NCI-H345 treated with DMSO at 0.1 percent for 48 hours (cell line): ENCODE data around the gene SGSM2.

ENCODE experiments used
- DNase-seq: peaks from one replicate; lab custom pipeline; 2025; ENCODE audit not compliant: unreplicated experiment; lab: John Stamatoyannopoulos, UW

Gene SGSM2

GRCh38 chr17:2335726-2336214 lies 1.5 kb upstream of the SGSM2 start:
- no peak for DNase-seq

GRCh38 chr17:2336215-2336851 lies 968 bp upstream of the SGSM2 start, which contains the start of gene TSR1:
Gene TSR1, minus strand, starts transcription at chr17:2336457. Its CDS starts 30 bp downstream, at chr17:2336427.
- peak; percentile 47 for DNase-seq

DNA sequence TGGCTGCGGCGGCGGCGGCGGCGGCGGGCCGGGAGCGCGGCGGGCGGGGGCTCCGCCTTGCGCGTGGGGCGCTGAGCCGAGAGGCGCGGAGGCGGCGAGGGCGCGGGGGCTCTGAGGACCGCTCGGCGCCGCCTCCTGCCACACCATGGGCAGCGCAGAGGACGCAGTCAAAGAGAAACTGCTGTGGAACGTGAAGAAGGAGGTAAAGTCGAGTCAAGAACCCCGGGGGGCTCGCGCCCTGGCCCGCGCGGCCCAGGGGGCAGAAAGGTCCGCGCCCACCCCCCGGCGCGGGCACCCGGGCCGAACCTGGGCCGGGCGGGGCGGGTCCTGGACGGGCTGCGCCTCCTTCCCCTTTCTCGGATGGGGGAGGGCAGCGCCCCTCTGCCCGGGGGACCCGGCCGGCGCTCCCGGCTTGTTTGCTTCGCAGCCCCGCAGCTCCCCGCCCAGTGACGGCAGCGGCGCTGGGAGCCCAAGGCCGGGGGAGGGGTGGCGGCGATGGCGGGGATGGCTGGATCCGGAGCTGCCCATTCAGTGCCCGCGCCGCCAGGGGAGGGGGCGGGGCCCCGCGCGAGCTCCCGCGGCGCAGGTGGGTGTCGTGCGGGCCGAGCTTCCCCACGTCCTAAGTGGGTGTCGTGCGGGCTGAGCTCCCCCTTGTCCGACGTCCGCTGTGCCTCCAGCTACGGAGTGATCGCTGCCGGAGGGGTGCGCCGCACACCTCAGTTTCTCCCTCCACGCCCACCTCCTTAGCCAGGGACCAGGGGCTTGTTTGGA lies 428 bp downstream of the SGSM2 start:
- no peak for DNase-seq

DNA sequence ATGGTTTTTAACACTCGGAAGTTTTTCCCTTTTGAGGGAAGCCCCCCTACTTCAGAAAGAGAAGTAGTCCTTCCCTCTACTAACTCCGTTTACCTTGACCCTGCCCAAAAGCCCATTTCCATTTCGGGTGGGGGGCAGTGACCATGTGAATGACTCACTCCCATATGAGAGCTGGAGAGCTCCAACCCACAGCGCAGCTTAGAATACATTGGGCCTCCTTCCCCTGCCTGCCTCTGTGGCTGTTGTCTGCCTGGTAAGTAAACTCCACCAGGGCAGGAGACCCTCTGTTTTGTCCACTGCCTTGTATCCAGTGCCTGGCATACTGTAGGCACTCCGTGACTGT lies 985 bp downstream of the SGSM2 start:
- no peak for DNase-seq

GRCh38 chr17:2343421-2343820 lies 6.1 kb downstream of the SGSM2 start:
- DNase-seq: no peak

GRCh38 chr17:2344528-2344927 lies 7.2 kb downstream of the SGSM2 start:
- DNase-seq: no peak

DNA sequence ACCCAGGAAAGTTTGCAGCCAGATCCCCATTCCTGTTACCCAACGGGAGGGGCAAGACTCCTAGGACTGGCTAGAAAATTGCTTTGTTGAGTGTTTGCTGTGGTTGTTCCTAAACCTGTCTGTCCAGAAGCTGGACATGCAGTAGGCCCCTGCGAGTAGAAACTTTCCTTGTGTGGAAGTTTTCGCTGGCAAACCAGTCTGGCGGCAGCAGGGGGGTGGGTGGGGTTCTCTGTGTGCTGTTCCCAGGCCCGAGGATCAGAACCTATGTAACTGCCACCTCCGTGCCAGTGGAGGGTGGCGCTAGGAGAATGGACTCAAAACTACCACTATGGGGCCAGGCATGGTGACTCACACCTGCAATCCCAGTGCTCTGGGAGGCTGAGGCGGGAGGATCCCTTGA lies 9.2 kb downstream of the SGSM2 start:
- no peak for DNase-seq

GRCh38 chr17:2347805-2348685 lies 10.7 kb downstream of the SGSM2 start:
- peak; percentile 30 for DNase-seq

- no peak for DNase-seq
Observed at GRCh38 chr17:2351269-2351668, 14.0 kb downstream of the SGSM2 start.

DNA sequence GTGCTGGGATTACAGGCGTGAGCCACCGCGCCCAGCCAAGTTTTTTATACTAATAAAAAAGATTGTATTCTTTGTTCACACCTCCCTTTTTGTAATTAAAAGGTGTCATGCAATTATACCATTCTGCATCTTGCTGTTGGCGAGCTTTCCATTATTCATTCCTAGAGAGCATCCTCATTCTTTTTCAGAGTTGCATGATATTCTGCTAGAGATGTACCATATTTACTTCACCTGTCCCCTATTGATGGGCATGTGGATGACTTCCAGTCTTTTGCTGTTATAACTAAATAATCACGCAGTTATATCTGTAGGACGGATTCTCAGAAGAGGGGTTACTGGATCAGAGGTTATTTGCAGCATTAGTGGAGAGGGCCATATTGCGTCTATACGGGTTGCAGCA lies 17.0 kb downstream of the SGSM2 start:
- no peak for DNase-seq

- DNase-seq: no peak
Observed at GRCh38 chr17:2357237-2357636, 19.9 kb downstream of the SGSM2 start.

- no peak for DNase-seq
Observed at GRCh38 chr17:2357931-2358434, 20.7 kb downstream of the SGSM2 start.

DNA sequence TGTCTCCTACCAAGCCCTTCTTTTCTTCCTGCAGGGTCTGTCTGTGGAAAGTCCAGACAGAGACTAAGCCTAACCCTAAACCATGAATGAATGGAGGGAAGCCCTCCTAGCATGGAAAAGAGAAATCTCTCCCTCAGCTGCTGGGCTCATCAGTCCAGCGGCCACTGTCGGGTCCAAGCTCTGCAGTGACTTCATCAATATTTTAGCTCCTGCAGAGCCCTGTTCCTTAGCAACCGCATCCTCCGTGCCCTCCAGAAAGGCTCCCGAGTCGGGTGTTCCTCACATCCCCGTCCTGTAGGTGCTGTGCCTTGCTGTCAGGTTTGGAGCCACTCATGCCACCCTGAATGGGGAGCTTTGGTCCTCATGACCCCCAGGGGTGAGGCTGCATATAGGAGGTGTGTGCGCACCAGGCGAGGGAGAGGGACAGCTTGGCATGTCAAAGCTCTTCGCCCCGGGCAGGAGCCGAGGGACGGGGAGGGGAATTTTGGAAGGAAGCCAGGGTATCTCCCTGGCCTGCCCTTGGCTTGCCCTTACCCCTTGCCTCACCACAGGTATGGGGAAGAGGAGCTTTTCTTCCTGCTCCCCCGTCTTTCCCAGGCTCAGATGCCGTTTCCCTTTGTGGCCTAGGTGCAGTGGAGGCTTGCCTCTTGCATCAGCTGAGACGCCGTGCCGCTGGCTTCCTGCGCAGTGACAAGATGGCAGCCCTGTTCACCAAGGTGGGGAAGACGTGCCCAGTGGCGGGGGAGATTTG lies 23.9 kb downstream of the SGSM2 start:
- DNase-seq: no peak

DNA sequence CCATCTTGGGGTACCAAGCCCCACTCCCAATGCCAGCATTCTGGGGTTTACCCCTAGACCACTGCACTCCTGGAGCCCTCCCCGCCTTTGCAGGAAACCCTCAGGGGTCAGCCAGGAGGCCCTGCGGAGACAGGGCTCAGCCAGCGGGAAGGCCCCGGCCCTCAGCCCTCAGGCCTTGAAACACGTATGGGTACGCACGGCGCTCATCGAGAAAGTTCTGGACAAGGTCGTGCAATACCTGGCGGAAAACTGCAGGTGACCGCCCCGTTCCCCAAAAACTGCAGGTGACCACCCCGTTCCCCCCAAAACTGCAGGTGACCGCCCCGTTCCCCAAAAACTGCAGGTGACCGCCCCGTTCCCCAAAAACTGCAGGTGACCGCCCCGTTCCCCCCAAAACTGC lies 24.7 kb downstream of the SGSM2 start:
- DNase-seq: no peak

DNA sequence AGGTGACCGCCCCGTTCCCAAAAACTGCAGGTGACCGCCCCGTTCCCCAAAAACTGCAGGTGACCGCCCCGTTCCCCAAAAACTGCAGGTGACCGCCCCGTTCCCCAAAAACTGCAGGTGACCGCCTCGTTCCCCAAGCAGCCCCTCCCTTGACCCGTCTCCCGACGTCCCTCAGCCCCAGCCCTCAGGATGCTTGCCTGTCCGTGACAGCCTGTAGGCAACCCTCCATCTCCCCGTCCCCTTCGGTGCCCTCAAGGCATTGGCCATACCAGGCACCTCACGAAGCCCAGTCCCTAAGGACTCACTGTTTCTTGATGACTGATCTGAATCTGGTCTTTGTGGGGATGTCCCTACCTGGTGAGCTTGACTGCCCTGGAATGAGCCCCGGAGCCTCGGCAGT lies 25.1 kb downstream of the SGSM2 start:
- no peak for DNase-seq

DNA sequence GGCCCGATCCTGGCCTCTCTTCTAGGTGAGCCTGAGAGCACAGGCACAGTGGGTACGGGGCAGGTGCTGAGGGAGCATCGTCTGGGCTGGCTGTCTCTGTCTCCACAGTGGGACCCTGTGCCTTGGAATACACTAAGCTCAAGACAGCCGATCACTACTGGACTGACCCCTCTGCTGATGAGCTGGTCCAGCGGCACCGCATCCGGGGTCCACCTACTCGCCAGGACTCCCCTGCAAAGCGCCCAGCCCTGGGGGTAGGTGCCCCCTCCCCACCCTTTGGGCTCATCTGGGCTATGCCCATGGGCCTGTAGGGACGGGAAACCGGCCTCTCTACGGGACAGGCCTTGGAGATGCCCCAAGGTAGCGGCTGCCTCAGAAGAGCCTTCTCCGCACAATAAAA lies 25.6 kb downstream of the SGSM2 start:
- no peak for DNase-seq

- DNase-seq: no peak
Observed at GRCh38 chr17:2363318-2363717, 26.0 kb downstream of the SGSM2 start.

GRCh38 chr17:2363851-2364762 lies 26.8 kb downstream of the SGSM2 start:
- DNase-seq: no peak

- DNase-seq: no peak
Observed at GRCh38 chr17:2364763-2365116, 27.4 kb downstream of the SGSM2 start.

- DNase-seq: no peak
Observed at GRCh38 chr17:2365132-2365531, 27.8 kb downstream of the SGSM2 start.
